ENCODE results near the gene VEGFB. TPM values are rescaled to one million over a fixed set of nuclear protein-coding genes. Genes with fewer than 3 reads are reported as not detected.

VEGFB gene
- total and polyA plus RNA-seq, 2 of the 4 experiments (the other 2 are of a cell fraction), result 3.0 to 25.1 TPM

DNA sequence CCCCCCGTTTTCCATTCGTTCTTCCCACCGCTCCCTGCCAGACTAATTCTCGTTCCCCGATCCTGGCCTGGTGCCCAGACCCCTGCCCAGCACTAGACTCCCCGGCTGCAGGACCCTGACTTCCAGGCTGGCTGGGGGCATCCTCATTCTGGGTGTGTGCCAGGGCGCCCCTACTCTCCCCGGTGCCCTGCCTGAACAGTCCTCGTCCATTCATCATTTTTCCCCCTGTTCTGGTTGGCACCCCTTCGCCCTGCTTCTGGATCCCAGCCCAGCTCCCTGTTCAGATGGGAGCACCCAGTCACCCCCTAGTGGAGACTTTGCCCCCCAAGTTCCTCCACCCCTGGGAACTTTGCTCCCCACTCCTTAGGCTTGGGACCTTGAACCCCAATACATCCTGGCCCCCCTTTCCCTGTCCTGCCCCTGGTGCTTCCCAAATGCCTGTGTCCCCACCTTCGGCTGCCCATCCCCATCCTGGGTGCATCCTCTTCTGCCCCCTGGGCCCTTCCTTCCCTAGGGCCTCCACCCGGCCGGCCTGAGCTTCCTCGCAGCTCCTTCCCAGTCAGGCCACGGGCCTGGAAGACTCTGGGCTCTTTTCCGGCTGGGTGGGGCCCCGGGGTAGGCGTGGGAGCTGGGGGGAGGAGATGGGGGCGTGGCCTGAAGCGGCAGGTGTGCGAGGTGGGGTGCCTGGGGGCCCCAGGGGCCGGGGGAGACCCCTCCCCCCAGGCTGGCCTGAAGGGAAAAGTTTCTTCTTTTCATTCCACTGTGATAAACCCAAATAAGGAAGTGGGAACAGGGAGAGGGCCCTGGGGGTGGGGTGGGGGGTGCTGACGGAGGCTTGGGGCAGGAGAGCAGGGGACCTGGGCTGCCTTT is 17.9 kb downstream of the VEGFB start:
- Histone ChIP-seq H2BK5ac (ENCODE audit: low read depth, low read length, poor library complexity, severe bottlenecking) (peak overlapping the region; percentile 77), H3K9me3 (ENCODE audit: control insufficient read depth, insufficient read depth, low read length) (no peaks in the 10 kb centered on the region), H4K8ac (ENCODE audit: low read depth in 2 of 2, low read length in 2 of 2) (peak overlapping the region; percentile 33 to 59; a peak in 3 of 4 replicates), H3K18ac (ENCODE audit: low read depth, low read length) (peak overlapping the region; percentile 68), H4K20me1 (ENCODE audit: insufficient read depth, low read length) (peaks cover 5% of the 10 kb centered on the region; the same call in 1 of the 2 replicates), H3K9me1 (ENCODE audit: insufficient read depth, low read length) (no peaks in the 10 kb centered on the region), H2BK20ac (ENCODE audit: low read depth, low read length) (no peak overlapping the region), H3K36me3 (ENCODE audit: control insufficient read depth, insufficient read depth, low read length) (peaks cover 17% of the 10 kb centered on the region), H3K4me1 (ENCODE audit: control insufficient read depth, insufficient read depth, low read length) (peaks cover 10% of the 10 kb centered on the region), H3K27ac (ENCODE audit: insufficient read depth, low read length) (peak overlapping the region; percentile 88), H2AFZ (replicated peaks; ENCODE audit: low read length, poor library complexity) (peak overlapping the region; percentile 87), H2AK5ac (ENCODE audit: low read depth, low read length) (peak overlapping the region; percentile 89), H3K4me3 (ENCODE audit: insufficient read depth, low read depth, low read length) (peak overlapping the region; percentile 98), H4K91ac (ENCODE audit: insufficient read depth, low read depth, low read length) (peak overlapping the region; percentile 91), H3K9ac (ENCODE audit: low read depth, low read length) (peak overlapping the region; percentile 97), H3K79me1 (ENCODE audit: low read depth in 1 of 2, low read length in 2 of 2) (peaks cover 8 to 54% of the 10 kb centered on the region in 2 experiments), H3K4ac (ENCODE audit: low read depth, low read length) (peak overlapping the region; percentile 96), H3K27me3 (ENCODE audit: control insufficient read depth, insufficient read depth, low read length) (no peaks in the 10 kb centered on the region), H3K4me2 (ENCODE audit: low read depth, low read length) (peak overlapping the region; percentile 100), H3K23ac (ENCODE audit: low read depth, low read length) (peak overlapping the region; percentile 94), H4K5ac (ENCODE audit: low read depth, low read length) (peak overlapping the region; percentile 92), H2BK15ac (ENCODE audit: low read depth, low read length) (no peak overlapping the region), H2BK120ac (ENCODE audit: low read depth, low read length) (no peak overlapping the region), H3K14ac (replicated peaks; ENCODE audit: low read depth, low read length) (peak overlapping the region; percentile 97), H2AK9ac (replicated peaks; ENCODE audit: low read depth, low read length, poor library complexity) (peak overlapping the region; percentile 100), H3K56ac (ENCODE audit: extremely low read depth, insufficient read depth, low read length) (peak overlapping the region; percentile 82; the same call in 1 of the 2 replicates)
- in situ Hi-C loops (cut with MboI; ENCODE audit: low sequenced_read_pairs) (no loop called here), intact Hi-C loops (cut with micrococcal nuclease) (loop anchor here (1.0 kb wide), 1 partner anchor 33 kb away; the partner anchor contains the start of gene GPR137), dilution Hi-C loops (cut with HindIII; ENCODE audit: low sequenced_read_pairs, unreplicated experiment) (no loop called here)
- ATAC-seq (ENCODE audit: low read depth) (peak; percentile 44; the same call in 1 of the 2 replicates), DNase-seq (no peak)
- 0% methylated on average over 5 of the region's 23 CpGs; no CpG with 5 or more reads in 1 of the 2 experiments for WGBS, 2 experiments (ENCODE audit: extremely low coverage in 2 of 2, insufficient read length in 1 of 2)
- BruUV-seq (replicated peaks), result no TSS peak
- ChIA-PET POLR2A (ENCODE audit: unreplicated experiment) (interaction anchor here (0.7 kb wide), 1 partner anchor 12 kb away, joined by 3 read pairs; no protein-coding TSS in a partner anchor), CTCF (interaction anchor here (0.7 to 1.7 kb wide), 6 partner anchors 8 to 552 kb away, joined by 3 to 6 read pairs (median 4); no protein-coding TSS in a partner anchor)
- TF ChIP-seq, protein P1, sequence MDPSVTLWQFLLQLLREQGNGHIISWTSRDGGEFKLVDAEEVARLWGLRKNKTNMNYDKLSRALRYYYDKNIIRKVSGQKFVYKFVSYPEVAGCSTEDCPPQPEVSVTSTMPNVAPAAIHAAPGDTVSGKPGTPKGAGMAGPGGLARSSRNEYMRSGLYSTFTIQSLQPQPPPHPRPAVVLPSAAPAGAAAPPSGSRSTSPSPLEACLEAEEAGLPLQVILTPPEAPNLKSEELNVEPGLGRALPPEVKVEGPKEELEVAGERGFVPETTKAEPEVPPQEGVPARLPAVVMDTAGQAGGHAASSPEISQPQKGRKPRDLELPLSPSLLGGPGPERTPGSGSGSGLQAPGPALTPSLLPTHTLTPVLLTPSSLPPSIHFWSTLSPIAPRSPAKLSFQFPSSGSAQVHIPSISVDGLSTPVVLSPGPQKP (IDR thresholded peaks at IDR 0.05; ENCODE audit: borderline replicate concordance, low read depth, low read length), result no peak
- no peak for TF ChIP-seq MAFK (IDR thresholded peaks at IDR 0.05; ENCODE audit: low read depth, low read length)
- TF ChIP-seq, protein P2, sequence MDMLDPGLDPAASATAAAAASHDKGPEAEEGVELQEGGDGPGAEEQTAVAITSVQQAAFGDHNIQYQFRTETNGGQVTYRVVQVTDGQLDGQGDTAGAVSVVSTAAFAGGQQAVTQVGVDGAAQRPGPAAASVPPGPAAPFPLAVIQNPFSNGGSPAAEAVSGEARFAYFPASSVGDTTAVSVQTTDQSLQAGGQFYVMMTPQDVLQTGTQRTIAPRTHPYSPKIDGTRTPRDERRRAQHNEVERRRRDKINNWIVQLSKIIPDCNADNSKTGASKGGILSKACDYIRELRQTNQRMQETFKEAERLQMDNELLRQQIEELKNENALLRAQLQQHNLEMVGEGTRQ (IDR thresholded peaks at IDR 0.05; ENCODE audit: low read depth, low read length), result no peak
- TF ChIP-seq, protein P3, sequence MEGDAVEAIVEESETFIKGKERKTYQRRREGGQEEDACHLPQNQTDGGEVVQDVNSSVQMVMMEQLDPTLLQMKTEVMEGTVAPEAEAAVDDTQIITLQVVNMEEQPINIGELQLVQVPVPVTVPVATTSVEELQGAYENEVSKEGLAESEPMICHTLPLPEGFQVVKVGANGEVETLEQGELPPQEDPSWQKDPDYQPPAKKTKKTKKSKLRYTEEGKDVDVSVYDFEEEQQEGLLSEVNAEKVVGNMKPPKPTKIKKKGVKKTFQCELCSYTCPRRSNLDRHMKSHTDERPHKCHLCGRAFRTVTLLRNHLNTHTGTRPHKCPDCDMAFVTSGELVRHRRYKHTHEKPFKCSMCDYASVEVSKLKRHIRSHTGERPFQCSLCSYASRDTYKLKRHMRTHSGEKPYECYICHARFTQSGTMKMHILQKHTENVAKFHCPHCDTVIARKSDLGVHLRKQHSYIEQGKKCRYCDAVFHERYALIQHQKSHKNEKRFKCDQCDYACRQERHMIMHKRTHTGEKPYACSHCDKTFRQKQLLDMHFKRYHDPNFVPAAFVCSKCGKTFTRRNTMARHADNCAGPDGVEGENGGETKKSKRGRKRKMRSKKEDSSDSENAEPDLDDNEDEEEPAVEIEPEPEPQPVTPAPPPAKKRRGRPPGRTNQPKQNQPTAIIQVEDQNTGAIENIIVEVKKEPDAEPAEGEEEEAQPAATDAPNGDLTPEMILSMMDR (conservative IDR thresholded peaks at IDR 0.05; ENCODE audit: low read depth, low read length), result peak; percentile 35; the same call in 1 of the 2 replicates
